Measurements from ENCODE around the gene ROCK2.

GRCh38 chr2:11159574-11160170 lies 184.8 kb downstream of the ROCK2 start:
- no peak for TF ChIP-seq CTCF (IDR thresholded peaks at IDR 0.05)
- TF ChIP-seq POLR2A (IDR thresholded peaks at IDR 0.05) = no peak
- no peak for TF ChIP-seq POLR2AphosphoS5 (IDR thresholded peaks at IDR 0.05)
